GM19328 (cell line): ENCODE data around the gene KRTAP4-9.
"Not testable (repeated sequence)": the region's sequence is repeated elsewhere in the genome, so short reads cannot be mapped to it uniquely, and the experiment has no call there.

ENCODE experiments used
- ATAC-seq: cut with Tn5 transposase; IDR thresholded peaks from one replicate; pipeline ENCODE4 v1.9.1; 2021; ENCODE audit warnings: mild to moderate bottlenecking, moderate library complexity; ENCODE audit not compliant: unreplicated experiment

Gene KRTAP4-9

DNA sequence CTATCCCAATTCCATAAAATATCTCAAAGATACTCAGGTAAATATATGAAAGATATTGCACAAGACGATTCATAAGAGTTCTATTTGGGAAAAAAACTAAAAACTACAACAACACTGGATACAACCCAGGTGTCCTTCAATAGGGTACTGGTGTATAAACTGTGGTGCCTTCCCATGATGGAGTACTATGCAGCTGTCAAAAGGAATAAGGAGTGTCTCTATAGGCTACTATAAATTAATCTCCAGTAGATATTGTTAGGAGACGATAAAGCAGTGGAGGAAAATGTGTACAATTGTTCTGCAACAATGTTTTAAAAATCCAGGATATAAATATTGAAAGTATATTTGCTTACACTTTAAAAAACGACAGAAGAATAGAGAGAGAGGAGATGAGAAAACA lies 21.2 kb downstream of the KRTAP4-9 start:
- ATAC-seq: no peak

DNA sequence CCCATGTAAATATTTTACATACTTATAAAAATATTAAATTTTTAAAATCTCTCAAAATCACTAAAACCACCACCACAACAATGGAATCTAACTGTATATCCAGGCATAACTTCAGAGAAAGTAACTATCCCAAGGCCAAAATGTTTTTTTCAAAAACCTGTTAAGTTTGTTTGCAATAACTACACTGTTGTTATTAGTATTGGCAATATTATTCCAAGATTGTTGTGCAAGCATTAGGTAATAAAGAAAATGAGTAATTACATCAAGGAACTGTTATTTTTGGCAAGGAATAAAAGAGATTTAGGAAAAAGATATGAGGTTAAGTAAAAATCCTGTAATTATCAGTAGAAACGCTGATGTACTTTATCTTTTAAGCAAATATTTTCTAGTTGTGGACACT lies 22.2 kb downstream of the KRTAP4-9 start:
- ATAC-seq: no peak

DNA sequence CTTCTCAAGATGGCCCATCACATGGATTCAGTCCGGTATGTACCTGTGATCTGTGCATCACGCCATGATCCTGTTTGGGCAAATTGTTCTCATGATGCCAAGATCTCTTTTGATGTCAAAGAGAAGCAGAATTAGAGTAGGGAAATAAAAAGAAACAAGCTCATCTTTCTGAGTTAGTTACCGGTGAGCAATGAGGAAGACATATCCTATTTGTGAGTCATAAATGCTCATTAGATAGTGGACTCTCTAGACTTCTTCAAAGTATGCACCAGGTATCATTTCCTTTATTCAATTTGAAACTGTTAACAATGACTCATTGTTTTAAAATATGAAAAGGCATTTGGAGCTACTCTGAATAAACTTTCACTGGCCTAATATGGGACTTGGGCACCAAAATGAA lies 26.8 kb downstream of the KRTAP4-9 start:
- ATAC-seq: no peak

DNA sequence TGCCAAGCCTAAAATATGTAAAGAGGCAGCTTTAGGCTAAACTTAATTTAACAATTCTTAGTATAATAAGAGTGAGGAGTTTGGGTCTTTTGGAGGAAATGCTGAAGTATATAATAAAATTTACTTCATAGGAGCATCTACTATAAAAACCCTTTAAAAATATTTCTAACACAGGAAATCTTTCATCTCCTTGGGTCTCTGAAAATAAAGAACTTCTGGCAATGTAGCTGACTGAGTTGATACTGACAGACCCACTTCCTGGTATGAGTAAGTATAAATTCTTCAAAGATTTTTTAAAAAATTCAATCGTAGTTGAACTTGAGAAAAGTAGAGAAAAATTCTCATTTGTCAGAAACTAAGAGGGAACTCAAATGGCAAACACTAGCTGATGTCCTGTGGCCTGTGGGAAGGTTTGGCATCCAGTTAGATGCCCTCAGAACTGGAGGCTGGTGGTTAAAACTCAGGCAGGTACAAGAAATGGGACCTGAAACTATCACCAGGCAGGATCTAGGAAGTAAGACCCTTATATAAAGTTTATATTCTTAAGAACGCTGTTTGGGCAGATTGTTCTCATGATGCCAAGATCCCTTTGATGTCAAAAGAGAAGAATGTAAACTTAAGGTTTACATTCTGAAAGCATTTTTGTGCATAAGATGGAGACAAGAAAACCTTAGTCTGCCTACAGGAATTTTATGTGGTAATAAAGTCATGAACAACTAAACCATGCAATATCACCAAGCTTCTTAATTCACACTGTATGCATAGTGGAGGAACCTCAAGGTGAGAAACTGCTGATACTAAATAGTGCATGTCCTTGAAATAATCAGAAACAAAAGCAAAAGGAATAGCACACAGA lies 28.9 kb downstream of the KRTAP4-9 start:
- ATAC-seq: no peak

DNA sequence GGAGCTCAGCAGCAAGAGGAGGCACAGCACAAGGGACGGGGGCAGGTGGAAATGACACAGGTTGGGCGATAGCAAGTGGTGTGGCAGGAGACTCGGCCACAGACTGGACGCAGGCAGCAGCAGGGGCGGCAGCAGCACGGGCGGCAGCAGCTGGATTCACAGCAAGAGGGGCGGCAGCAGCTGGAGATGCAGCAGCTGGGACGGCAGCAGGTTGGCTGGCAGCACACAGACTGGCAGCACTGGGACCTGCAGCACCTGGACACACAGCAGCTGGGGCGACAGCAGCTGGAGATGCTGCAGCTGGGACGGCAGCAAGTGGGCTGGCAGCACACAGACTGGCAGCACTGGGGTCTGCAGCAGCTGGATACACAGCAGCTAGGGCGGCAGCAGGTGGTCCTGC lies 34.7 kb downstream of the KRTAP4-9 start:
- not testable (repeated sequence) for ATAC-seq

DNA sequence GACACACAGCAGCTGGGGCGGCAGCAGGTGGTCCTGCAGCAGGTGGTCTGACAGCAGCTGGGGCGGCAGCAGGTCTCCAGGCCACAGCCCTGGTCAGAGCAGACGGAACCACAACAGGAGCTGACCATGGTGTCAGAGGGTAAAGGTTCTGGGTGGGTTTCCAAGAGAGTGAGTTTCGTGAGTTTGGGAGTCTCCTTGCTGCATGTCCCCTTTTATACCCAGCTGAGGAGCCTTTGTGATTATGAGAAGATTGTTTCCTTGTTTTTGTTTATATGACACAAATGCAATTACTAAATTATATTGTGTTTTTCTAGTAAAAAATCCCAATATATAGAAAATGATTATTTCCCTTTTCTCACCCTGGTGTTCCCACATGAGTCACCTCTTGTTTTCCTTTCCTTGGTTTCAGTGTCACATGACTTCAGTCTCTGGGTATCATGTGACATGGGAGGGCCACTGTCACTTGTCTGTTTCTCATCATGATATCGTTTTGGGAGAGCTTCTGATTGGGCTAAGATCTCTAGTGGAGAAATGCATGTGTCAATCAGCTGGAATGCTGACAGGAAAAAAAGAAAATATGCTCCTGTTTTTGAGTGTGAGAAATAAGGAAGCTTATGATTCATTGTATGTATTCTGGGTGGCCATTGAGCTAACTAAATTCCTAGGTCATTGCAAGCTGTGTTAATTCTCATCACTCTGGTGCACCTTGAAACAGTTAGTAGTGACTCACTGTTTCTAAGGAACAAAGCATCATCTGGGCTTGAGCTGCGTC lies 35.4 kb downstream of the KRTAP4-9 start, which contains the start of gene KRTAP4-6:
Gene KRTAP4-6 (minus strand): TSS at position 185 of the 772 bp plus-strand sequence. CDS start 57 bp downstream, at position 128.
- no peak for ATAC-seq

DNA sequence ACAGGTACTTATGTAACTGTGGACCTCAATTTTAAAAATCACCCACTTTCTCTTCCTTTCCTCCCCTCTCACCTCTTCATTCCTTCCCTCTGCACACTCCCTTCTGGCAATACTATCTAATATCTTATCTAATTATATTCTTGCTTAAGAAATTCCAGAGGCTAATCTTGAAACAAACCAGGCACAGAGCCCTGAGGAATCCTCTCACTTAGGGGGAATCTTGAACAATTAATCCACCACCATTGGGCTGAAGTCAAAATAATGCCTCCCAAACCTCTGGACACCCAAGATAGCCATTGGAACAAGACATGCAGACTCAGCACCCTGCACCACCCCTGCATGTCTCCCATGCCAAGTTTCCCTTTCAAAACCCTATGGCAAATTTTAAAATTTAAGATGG lies 36.2 kb downstream of the KRTAP4-9 start:
- no peak for ATAC-seq

DNA sequence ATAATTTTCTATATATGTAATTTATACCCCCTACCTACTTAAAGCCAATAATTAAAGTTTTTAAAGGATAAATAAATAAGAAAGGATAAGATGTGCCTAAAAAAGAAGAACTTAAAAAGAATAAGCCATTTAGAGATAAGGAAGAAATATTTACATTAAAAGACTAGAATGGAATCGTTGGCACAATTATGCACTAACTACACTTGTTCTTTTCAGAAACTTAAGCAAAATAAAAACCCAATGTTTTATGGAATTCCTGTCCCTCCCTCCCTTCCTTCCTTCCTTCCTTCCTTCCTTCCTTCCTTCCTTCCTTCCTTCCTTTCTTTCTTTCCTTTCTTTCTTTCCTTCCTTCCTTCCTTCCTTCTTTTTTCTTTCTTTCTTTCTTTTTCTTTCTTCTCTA lies 39.7 kb downstream of the KRTAP4-9 start:
- no peak for ATAC-seq

DNA sequence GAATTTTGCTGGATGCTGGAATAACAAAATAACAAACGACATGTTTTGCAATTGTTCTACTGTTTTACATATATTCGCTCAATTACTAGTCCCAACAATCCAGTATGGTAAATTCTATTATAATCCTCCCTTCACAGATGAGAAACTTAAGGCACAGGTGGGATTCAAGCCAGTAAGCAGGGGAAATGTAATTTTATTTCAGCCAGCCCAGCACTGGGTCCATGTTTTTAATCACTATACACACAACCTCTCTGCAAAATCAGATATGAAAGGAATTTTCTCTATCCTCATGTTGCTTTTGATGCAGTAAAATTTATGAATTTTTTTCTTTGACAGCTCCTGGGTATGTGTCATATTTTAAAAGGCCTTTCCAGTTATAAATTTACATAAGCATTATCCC lies 40.1 kb downstream of the KRTAP4-9 start:
- ATAC-seq: no peak

DNA sequence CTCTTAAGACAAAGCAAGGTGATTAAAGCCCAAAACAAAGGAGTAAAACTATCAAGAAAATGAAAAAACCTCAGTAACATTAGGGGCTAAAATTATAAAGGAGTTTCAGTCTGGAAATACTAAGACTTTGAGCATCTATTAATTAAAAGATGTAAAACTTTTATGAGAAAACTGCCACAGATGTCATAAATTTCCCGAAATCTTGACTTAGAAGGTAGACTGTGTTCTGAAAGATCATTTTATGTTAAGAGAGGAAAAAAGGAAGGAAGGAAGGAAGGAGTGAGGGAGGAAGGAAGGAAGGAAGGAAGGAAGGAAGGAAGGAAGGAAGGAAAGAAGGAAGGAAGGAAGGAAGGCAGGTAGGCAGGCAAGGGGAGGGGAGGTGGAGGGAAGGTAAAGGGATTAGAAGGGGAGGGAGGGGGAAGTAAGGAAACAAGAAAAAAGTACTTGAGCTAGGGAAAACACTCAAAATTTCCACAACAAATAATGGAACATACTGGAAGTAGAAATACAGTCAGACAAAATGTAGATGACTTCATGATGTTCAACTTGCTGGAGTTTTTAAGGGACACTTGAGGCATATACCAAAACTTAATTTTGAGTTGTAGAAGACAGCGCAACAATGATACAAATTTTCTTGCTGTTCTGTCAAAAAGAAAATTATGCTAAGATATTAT lies 42.5 kb downstream of the KRTAP4-9 start:
- no peak for ATAC-seq

DNA sequence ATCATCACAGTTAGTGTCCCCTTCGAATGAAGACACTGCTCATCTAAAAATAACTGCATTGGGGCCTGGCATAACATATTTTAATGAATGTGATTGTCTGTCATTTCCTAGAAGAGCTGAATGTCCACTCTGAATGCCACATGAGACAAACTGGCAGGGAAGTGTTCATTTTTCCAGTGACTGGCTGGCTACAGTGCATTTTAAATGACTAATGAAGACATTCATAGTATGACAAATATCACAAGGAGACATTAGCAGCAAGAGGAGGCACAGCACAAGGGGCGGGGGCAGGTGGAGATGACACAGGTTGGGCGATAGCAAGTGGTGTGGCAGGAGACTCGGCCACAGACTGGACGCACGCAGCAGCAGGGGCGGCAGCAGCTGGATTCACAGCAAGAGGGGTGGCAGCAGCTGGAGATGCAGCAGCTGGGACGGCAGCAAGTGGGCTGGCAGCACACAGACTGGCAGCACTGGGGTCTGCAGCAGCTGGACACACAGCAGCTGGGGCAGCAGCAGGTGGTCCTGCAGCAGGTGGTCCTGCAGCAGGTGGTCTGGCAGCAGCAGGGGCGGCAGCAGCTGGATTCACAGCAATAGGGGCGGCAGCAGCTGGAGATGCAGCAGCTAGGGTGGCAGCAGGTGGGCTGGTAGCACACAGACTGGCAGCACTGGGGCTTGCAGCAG lies 43.9 kb downstream of the KRTAP4-9 start:
- not testable (repeated sequence) for ATAC-seq

DNA sequence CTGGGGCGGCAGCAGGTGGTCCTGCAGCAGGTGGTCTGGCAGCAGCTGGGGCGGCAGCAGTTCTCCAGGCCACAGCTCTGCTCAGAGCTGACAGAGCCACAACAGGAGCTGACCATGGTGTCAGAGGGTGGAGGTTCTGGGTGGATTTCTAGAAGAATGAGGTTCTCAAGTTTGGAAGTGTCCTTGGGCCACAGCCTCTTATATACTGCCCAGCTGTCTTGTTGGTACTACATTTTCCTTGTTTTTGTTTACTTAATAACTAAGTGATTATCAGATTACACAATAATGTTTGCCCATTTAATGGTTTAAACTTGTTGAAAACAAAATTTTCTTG lies 44.4 kb downstream of the KRTAP4-9 start, which contains the start of gene KRTAP4-5:
Gene KRTAP4-5 (minus strand): TSS at position 174 of the 334 bp plus-strand sequence. CDS start 58 bp downstream, at position 116.
- ATAC-seq: no peak

DNA sequence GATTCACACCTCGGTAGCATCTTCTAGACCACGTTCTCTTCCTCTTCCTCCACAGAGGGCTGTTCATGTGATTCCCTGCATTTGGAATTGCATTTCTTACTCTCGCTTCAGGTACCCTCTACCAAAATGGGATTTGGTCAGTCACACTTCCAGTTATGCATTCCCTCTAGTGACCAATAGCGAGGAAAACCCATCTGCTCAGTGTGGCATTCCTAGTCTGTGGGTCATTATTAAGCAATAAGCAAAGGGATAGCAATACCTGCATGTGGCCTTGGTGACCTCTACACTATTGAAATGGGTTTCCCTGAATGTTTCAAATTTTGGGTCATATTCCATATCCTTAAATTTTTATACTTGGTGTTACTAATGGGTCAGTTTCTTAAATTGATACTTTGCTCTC lies 44.8 kb downstream of the KRTAP4-9 start:
- ATAC-seq: no peak

DNA sequence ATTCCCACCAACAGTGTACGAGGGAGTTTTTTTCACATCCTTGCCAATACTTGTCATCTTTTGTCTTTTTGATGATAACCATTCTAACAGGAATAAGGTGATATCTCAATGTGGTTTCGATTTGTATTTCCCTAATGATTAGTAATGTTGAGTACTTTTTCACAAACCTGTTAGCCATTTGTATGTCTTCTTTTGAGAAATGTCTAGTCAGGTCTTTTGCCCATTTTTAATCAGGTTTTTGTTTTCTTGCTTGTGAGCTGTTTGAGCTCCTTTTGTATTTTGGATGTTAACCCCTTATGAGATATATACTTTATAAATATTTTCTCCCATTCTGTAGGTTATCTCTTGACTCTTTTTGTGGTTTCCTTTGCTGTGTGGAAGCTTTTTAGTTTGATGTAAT lies 46.3 kb downstream of the KRTAP4-9 start:
- ATAC-seq: no peak

DNA sequence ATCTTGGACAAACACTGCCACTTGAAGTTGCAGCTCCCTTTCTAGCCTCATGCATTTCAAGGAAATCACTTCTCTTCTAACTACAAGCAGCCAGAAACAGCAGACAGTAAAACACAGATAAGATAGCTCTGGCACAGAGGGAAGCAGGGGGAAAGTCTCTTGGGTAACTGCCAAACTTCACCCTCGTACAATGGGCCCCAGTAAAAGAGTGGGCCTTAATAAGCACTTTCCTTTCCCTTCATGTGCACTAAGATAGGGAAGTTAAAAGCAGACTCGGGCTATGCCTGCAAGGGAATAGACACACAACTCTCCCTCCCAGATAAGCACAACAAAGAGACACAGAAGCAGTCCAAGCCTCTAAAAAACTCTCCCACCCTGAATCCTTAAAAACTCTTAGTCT lies 48.7 kb downstream of the KRTAP4-9 start:
- ATAC-seq: no peak
